ENCODE data around the gene PI4KA. TPM values are rescaled to one million over a fixed set of nuclear protein-coding genes. Genes with fewer than 3 reads are reported as not detected.

The PI4KA gene
- total and polyA plus RNA-seq, 2 donors from 2014 or later: 37.3 to 92.8 TPM

DNA sequence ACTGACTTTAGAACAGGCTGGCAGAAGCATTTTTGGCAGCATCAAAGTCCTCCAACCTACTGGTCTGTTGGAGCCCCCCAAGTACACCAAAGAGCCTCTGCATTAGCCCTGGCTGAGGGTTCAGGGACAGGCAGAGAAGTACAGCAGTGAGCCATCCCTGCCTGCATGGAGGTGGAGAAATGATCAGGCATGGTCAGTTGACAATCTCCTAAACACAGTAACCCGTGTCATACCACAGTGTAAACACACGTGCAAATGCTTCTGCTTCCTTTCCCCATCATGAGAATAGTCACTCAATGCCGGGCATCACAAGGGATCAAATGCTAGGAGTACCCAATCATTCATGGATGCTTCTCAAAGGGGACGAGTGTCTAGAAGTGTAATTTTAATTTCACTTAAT lies 76.5 kb downstream of the PI4KA start:
- H3K9ac ChIP-seq (ENCODE audit: low read length in 3 of 3): no peak overlapping the region
- no peak overlapping the region for H3K4me3 ChIP-seq (ENCODE audit: low read length in 3 of 3)
- TF ChIP-seq, protein P1, sequence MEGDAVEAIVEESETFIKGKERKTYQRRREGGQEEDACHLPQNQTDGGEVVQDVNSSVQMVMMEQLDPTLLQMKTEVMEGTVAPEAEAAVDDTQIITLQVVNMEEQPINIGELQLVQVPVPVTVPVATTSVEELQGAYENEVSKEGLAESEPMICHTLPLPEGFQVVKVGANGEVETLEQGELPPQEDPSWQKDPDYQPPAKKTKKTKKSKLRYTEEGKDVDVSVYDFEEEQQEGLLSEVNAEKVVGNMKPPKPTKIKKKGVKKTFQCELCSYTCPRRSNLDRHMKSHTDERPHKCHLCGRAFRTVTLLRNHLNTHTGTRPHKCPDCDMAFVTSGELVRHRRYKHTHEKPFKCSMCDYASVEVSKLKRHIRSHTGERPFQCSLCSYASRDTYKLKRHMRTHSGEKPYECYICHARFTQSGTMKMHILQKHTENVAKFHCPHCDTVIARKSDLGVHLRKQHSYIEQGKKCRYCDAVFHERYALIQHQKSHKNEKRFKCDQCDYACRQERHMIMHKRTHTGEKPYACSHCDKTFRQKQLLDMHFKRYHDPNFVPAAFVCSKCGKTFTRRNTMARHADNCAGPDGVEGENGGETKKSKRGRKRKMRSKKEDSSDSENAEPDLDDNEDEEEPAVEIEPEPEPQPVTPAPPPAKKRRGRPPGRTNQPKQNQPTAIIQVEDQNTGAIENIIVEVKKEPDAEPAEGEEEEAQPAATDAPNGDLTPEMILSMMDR (IDR thresholded peaks at IDR 0.05; ENCODE audit: borderline replicate concordance, extremely low read depth, insufficient read depth): no peak
- DNase-seq (no peak), FAIRE-seq (no peak)
- peaks cover 0 to 15% (median 13%) of the 10 kb centered on the region in 3 donors for H3K36me3 ChIP-seq (ENCODE audit: control insufficient read depth in 2 of 3, insufficient read depth in 3 of 3, low read length in 3 of 3)
- H3K27ac ChIP-seq (ENCODE audit: low read depth in 2 of 2, low read length in 2 of 2): no peak overlapping the region
- H3K4me1 ChIP-seq (ENCODE audit: control insufficient read depth in 2 of 3, insufficient read depth in 2 of 3, low read depth in 1 of 3, low read length in 3 of 3): no peaks in the 10 kb centered on the region
- no peaks in the 10 kb centered on the region for H3K9me3 ChIP-seq (ENCODE audit: control insufficient read depth in 2 of 3, insufficient read depth in 1 of 3, low read length in 3 of 3)
- intact Hi-C loops (cut with DNase I): no loop called here
- H3K27me3 ChIP-seq (ENCODE audit: control insufficient read depth, insufficient read depth, low read length): no peaks in the 10 kb centered on the region

- Histone ChIP-seq H3K27me3 (ENCODE audit: control insufficient read depth, insufficient read depth, low read length) (no peaks in the 10 kb centered on the region), H3K9ac (ENCODE audit: low read length in 3 of 3) (no peak overlapping the region), H3K36me3 (ENCODE audit: control insufficient read depth in 2 of 3, insufficient read depth in 3 of 3, low read length in 3 of 3) (peaks cover 0 to 14% (median 12%) of the 10 kb centered on the region in 3 donors), H3K9me3 (ENCODE audit: control insufficient read depth in 2 of 3, insufficient read depth in 1 of 3, low read length in 3 of 3) (no peaks in the 10 kb centered on the region), H3K4me1 (ENCODE audit: control insufficient read depth in 2 of 3, insufficient read depth in 2 of 3, low read depth in 1 of 3, low read length in 3 of 3) (no peaks in the 10 kb centered on the region), H3K27ac (ENCODE audit: low read depth in 2 of 2, low read length in 2 of 2) (no peak overlapping the region), H3K4me3 (ENCODE audit: low read length in 3 of 3) (no peak overlapping the region)
- intact Hi-C loops (cut with DNase I): no loop called here
- FAIRE-seq: no peak
- DNase-seq: no peak
- TF ChIP-seq, protein P1 (IDR thresholded peaks at IDR 0.05; ENCODE audit: borderline replicate concordance, extremely low read depth, insufficient read depth): no peak
Observed at GRCh38 chr22:20781272-20781990, 77.2 kb downstream of the PI4KA start.

DNA sequence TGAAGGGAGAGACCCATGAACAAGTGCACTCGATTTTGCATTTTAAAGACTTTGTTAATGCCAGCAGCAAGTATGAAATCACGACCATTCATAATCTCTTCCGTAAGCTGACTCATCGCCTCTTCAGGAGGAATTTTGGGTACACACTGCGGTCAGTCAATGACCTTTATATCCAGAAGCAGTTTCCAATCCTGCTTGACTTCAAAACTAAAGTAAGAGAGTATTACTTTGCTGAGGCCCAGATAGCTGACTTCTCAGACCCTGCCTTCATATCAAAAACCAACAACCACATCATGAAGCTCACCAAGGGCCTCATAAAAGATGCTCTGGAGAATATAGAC lies 78.8 kb downstream of the PI4KA start:
- H3K4me3 ChIP-seq (ENCODE audit: low read length in 3 of 3): no peak overlapping the region
- TF ChIP-seq, protein P1 (IDR thresholded peaks at IDR 0.05; ENCODE audit: borderline replicate concordance, extremely low read depth, insufficient read depth): no peak
- H3K9ac ChIP-seq (ENCODE audit: low read length in 3 of 3): no peak overlapping the region
- DNase-seq (no peak), FAIRE-seq (no peak)
- no peaks in the 10 kb centered on the region for H3K27me3 ChIP-seq (ENCODE audit: control insufficient read depth, insufficient read depth, low read length)
- H3K27ac ChIP-seq (ENCODE audit: low read depth in 2 of 2, low read length in 2 of 2): no peak overlapping the region
- intact Hi-C loops (cut with DNase I): no loop called here
- H3K36me3 ChIP-seq (ENCODE audit: control insufficient read depth in 2 of 3, insufficient read depth in 3 of 3, low read length in 3 of 3): peaks cover 0 to 14% (median 12%) of the 10 kb centered on the region in 3 donors
- H3K9me3 ChIP-seq (ENCODE audit: control insufficient read depth in 2 of 3, insufficient read depth in 1 of 3, low read length in 3 of 3): no peaks in the 10 kb centered on the region
- no peaks in the 10 kb centered on the region for H3K4me1 ChIP-seq (ENCODE audit: control insufficient read depth in 2 of 3, insufficient read depth in 2 of 3, low read depth in 1 of 3, low read length in 3 of 3)
